ENCODE data around the gene WNT6. TPM values are rescaled to one million over a fixed set of nuclear protein-coding genes. Genes with fewer than 3 reads are reported as not detected.

Gene WNT6
- total and polyA plus RNA-seq, 4 donors = 0.08 to 0.20 TPM; not detected in 2

- peaks cover 4 to 13% (median 10%) of the 10 kb centered on the region in 4 donors for H3K4me1 ChIP-seq (ENCODE audit: control insufficient read depth in 4 of 4, insufficient read depth in 4 of 4, low read length in 3 of 4)
- peaks cover 0 to 6% (median 3%) of the 10 kb centered on the region in 4 donors for H3K27me3 ChIP-seq (ENCODE audit: control insufficient read depth in 4 of 4, insufficient read depth in 4 of 4, low read length in 3 of 4)
- H3K27ac ChIP-seq (ENCODE audit: low read depth in 1 of 2, low read length in 2 of 2) = no peak overlapping the region
- TF ChIP-seq YY1 (IDR thresholded peaks at IDR 0.05) (no peak), GABPA (IDR thresholded peaks at IDR 0.05 in 1 of 2, conservative IDR thresholded peaks at IDR 0.05 in 1 of 2) (no peak), JUND (IDR thresholded peaks at IDR 0.05) (no peak), SP1 (IDR thresholded peaks at IDR 0.05) (no peak), RAD21 (IDR thresholded peaks at IDR 0.05) (no peak), EGR1 (IDR thresholded peaks at IDR 0.05; ENCODE audit: low read depth in 2 of 2) (no peak), RXRA (IDR thresholded peaks at IDR 0.05) (no peak), HNF4G (IDR thresholded peaks at IDR 0.05) (no peak)
- TF ChIP-seq, protein P1, sequence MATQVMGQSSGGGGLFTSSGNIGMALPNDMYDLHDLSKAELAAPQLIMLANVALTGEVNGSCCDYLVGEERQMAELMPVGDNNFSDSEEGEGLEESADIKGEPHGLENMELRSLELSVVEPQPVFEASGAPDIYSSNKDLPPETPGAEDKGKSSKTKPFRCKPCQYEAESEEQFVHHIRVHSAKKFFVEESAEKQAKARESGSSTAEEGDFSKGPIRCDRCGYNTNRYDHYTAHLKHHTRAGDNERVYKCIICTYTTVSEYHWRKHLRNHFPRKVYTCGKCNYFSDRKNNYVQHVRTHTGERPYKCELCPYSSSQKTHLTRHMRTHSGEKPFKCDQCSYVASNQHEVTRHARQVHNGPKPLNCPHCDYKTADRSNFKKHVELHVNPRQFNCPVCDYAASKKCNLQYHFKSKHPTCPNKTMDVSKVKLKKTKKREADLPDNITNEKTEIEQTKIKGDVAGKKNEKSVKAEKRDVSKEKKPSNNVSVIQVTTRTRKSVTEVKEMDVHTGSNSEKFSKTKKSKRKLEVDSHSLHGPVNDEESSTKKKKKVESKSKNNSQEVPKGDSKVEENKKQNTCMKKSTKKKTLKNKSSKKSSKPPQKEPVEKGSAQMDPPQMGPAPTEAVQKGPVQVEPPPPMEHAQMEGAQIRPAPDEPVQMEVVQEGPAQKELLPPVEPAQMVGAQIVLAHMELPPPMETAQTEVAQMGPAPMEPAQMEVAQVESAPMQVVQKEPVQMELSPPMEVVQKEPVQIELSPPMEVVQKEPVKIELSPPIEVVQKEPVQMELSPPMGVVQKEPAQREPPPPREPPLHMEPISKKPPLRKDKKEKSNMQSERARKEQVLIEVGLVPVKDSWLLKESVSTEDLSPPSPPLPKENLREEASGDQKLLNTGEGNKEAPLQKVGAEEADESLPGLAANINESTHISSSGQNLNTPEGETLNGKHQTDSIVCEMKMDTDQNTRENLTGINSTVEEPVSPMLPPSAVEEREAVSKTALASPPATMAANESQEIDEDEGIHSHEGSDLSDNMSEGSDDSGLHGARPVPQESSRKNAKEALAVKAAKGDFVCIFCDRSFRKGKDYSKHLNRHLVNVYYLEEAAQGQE (IDR thresholded peaks at IDR 0.05) = no peak
- H3K9me3 ChIP-seq (ENCODE audit: control insufficient read depth in 4 of 4, low read length in 3 of 4) = no peaks in the 10 kb centered on the region
- no peak overlapping the region for H3K9ac ChIP-seq (ENCODE audit: low read depth in 1 of 2, low read length in 2 of 2)
- no peak for DNase-seq (ENCODE audit: low spot score)
- no peak overlapping the region for H3K4me3 ChIP-seq (ENCODE audit: low read depth in 1 of 3, low read length in 3 of 3)
- 85% methylated on average over 23 of the region's 23 CpGs for WGBS
- H3K36me3 ChIP-seq (ENCODE audit: control insufficient read depth in 4 of 4, insufficient read depth in 3 of 4, low read depth in 1 of 4, low read length in 3 of 4) = no peaks in the 10 kb centered on the region
These were observed 30.3 kb downstream of the WNT6 start for GRCh38 chr2:218889937-218890336.

- H3K4me1 ChIP-seq (ENCODE audit: control insufficient read depth in 4 of 4, insufficient read depth in 4 of 4, low read length in 3 of 4) = peaks cover 4 to 13% (median 10%) of the 10 kb centered on the region in 4 donors
- H3K9me3 ChIP-seq (ENCODE audit: control insufficient read depth in 4 of 4, low read length in 3 of 4) = no peaks in the 10 kb centered on the region
- H3K27ac ChIP-seq (ENCODE audit: low read depth in 1 of 2, low read length in 2 of 2) = no peak overlapping the region
- no peak for TF ChIP-seq HNF4A (conservative IDR thresholded peaks at IDR 0.05)
- no peak for TF ChIP-seq HNF4G (IDR thresholded peaks at IDR 0.05)
- TF ChIP-seq ATF3 (IDR thresholded peaks at IDR 0.05) = no peak
- no peak for TF ChIP-seq FOXA1 (IDR thresholded peaks at IDR 0.05)
- TF ChIP-seq SP1 (IDR thresholded peaks at IDR 0.05) = no peak
- TF ChIP-seq EGR1 (IDR thresholded peaks at IDR 0.05; ENCODE audit: low read depth in 2 of 2) = no peak
- TF ChIP-seq ZBTB33 (IDR thresholded peaks at IDR 0.05) = no peak
- TF ChIP-seq FOXA2 (IDR thresholded peaks at IDR 0.05) = no peak
- no peak for TF ChIP-seq JUND (IDR thresholded peaks at IDR 0.05)
- TF ChIP-seq, protein P2, sequence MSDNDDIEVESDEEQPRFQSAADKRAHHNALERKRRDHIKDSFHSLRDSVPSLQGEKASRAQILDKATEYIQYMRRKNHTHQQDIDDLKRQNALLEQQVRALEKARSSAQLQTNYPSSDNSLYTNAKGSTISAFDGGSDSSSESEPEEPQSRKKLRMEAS (IDR thresholded peaks at IDR 0.05) = no peak
- TF ChIP-seq YY1 (IDR thresholded peaks at IDR 0.05) = no peak
- no peak for TF ChIP-seq GABPA (IDR thresholded peaks at IDR 0.05 in 1 of 2, conservative IDR thresholded peaks at IDR 0.05 in 1 of 2)
- TF ChIP-seq, protein P1 (IDR thresholded peaks at IDR 0.05) = no peak
- no peak for DNase-seq (ENCODE audit: low spot score)
- H3K27me3 ChIP-seq (ENCODE audit: control insufficient read depth in 4 of 4, insufficient read depth in 4 of 4, low read length in 3 of 4) = peaks cover 0 to 9% (median 3%) of the 10 kb centered on the region in 4 donors
- WGBS = 75% methylated on average over 3 of the region's 3 CpGs
- H3K9ac ChIP-seq (ENCODE audit: low read depth in 1 of 2, low read length in 2 of 2) = no peak overlapping the region
- no peak overlapping the region for H3K4me3 ChIP-seq (ENCODE audit: low read depth in 1 of 3, low read length in 3 of 3)
- no peaks in the 10 kb centered on the region for H3K36me3 ChIP-seq (ENCODE audit: control insufficient read depth in 4 of 4, insufficient read depth in 3 of 4, low read depth in 1 of 4, low read length in 3 of 4)
These were observed 30.8 kb downstream of the WNT6 start for GRCh38 chr2:218890369-218890768.
